Fibroblast of lung (primary cell): Measurements from ENCODE around the gene NOC4L. TPM values are rescaled to one million over a fixed set of nuclear protein-coding genes. Genes with fewer than 3 reads are reported as not detected.

Experiments used
- DNase-seq, 2 donors: peaks; one replicate each; pipeline versions ENCODE4 v3.0.0 to v3.0.0-alpha.2; 2010; ENCODE audit warnings: low read depth in 2 of 2
- H2AFZ ChIP-seq: 2 replicates; pipeline ENCODE4 v1.5.1; 2012; ENCODE audit warnings: low read length, control low read depth, inconsistent platforms
- H3K27ac ChIP-seq: 2 replicates; pipeline ENCODE4 v1.5.1; 2011; ENCODE audit warnings: low read length, control low read depth; ENCODE audit not compliant: insufficient read depth
- H3K27me3 ChIP-seq: 2 replicates; pipeline ENCODE4 v1.5.1; 2011; ENCODE audit warnings: mild to moderate bottlenecking, low read length; ENCODE audit not compliant: control insufficient read depth, insufficient read depth
- H3K36me3 ChIP-seq: 2 replicates; pipeline ENCODE4 v1.5.1; 2011; ENCODE audit warnings: low read length; ENCODE audit not compliant: control insufficient read depth, insufficient read depth
- H3K4me1 ChIP-seq: 2 replicates; pipeline ENCODE4 v1.5.1; 2011; ENCODE audit warnings: low read length; ENCODE audit not compliant: control insufficient read depth, insufficient read depth; ENCODE audit errors: extremely low read depth
- H3K4me2 ChIP-seq: 2 replicates; pipeline ENCODE4 v1.5.1; 2011; ENCODE audit warnings: low read length, control low read depth; ENCODE audit not compliant: insufficient read depth; ENCODE audit errors: extremely low read depth
- H3K4me3 ChIP-seq, 4 experiments: fragments of 200-600 bp in 1 of 4; sonication (generic) in 1 of 4; replicated peaks in 1 of 4; 2 replicates each; pipeline ENCODE4 v1.5.1; 2011 to 2016; ENCODE audit warnings: low read length in 4 of 4, low read depth in 3 of 4, mild to moderate bottlenecking in 3 of 4, control low read depth in 2 of 4, inconsistent platforms in 1 of 4, mixed read lengths in 1 of 4; ENCODE audit not compliant: insufficient read depth in 1 of 4; ENCODE audit errors: control extremely low read depth in 1 of 4
- H3K79me2 ChIP-seq: 2 replicates; pipeline ENCODE4 v1.5.1; 2012; ENCODE audit warnings: mild to moderate bottlenecking, low read length, inconsistent platforms; ENCODE audit not compliant: control insufficient read depth, insufficient read depth
- H3K9ac ChIP-seq: 2 replicates; pipeline ENCODE4 v1.5.1; 2011; ENCODE audit warnings: mild to moderate bottlenecking, low read length, control low read depth; ENCODE audit not compliant: insufficient read depth
- H3K9me3 ChIP-seq: 2 replicates; pipeline ENCODE4 v1.5.1; 2012; ENCODE audit warnings: low read depth, low read length; ENCODE audit not compliant: control insufficient read depth, insufficient read depth
- H4K20me1 ChIP-seq: 2 replicates; pipeline ENCODE4 v1.5.1; 2011; ENCODE audit warnings: low read length; ENCODE audit not compliant: control insufficient read depth, insufficient read depth; ENCODE audit errors: extremely low read depth
- EZH2 ChIP-seq: IDR thresholded peaks from 2 replicates; pipeline ENCODE4 v1.5.1; 2012; ENCODE audit warnings: low read length, control low read depth, mild to moderate bottlenecking; ENCODE audit errors: missing control alignments
- polyA plus RNA-seq, 2 donors: library from polyadenylated mRNA; depleted of rRNA in 1 of 2; stranded (reverse) in 1 of 2; unstranded in 1 of 2; fragments of >200 nt; gene quantifications; 2 replicates each; pipeline ENCODE4 v1.2.1, GENCODE V29; 2011 to 2012; ENCODE audit warnings: missing spikeins in 1 of 2
- total RNA-seq: library from RNA; depleted of rRNA; stranded (reverse); fragments of >200 nt; gene quantifications from 2 replicates; pipeline ENCODE4 v1.2.1, GENCODE V29; 2014
- TF ChIP-seq, protein P1 (sequence below), 2 donors: IDR thresholded peaks in 1 of 2; conservative IDR thresholded peaks in 1 of 2; 1 replicate in 1 of 2; 2 replicates in 1 of 2; pipeline ENCODE4 v1.5.1; 2011 to 2012; ENCODE audit warnings: low read length in 2 of 2, control low read depth in 1 of 2, inconsistent platforms in 1 of 2, low read depth in 1 of 2, mild to moderate bottlenecking in 1 of 2

Gene NOC4L
- total and polyA plus RNA-seq, 2 donors (not counting 1 experiment from before 2014, with no cell fraction given): 3.0 to 6.8 TPM

DNA sequence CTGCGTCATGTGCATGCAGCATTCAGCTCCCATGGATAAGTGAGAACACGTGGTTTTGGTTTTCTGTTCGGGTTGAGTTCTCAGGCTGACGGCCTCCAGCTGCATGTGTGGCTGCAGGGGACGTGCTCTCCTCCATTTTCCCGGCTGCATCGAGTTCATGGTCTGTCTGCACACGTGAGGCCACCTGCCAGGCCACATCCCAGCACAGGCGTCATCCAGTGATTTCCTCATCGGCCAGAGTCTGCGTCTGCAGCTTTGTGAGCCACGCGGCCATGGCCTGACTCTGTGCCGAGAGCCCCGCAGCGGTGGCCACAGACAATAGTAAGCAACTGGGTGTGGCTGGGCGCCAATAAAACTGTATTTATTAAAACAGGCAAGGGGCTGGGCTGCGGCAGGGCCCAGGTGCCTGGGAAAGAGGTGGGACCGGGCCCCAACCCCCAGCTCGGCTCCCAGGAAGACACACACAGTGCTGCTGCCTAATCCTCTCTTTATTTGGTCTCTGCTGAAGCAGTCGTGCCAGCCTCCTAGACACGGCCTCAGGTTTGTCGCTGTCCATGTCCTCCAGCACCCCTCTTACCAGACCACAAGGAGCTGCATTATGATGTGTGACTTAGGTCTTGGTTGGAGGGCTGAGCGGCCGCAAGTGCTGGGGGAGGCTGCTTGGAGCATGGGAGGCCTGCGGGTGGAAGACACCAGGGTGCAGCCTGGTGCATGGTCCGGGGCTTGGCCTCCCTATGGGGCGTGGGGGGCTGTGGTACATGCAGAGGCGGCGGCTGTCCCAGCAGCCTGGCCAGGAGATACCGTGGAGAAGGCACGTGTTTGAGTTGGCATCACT lies 52.0 kb downstream of the NOC4L start:
- Histone ChIP-seq H3K4me2 (no peak overlapping the region), H3K9ac (no peak overlapping the region), H3K27me3 (no peaks in the 10 kb centered on the region), H4K20me1 (no peaks in the 10 kb centered on the region), H3K4me3 (no peak overlapping the region), H2AFZ (no peak overlapping the region), H3K79me2 (no peaks in the 10 kb centered on the region), H3K36me3 (no peaks in the 10 kb centered on the region), H3K4me1 (no peaks in the 10 kb centered on the region), H3K27ac (no peak overlapping the region), H3K9me3 (no peaks in the 10 kb centered on the region)
- TF ChIP-seq, protein P1, sequence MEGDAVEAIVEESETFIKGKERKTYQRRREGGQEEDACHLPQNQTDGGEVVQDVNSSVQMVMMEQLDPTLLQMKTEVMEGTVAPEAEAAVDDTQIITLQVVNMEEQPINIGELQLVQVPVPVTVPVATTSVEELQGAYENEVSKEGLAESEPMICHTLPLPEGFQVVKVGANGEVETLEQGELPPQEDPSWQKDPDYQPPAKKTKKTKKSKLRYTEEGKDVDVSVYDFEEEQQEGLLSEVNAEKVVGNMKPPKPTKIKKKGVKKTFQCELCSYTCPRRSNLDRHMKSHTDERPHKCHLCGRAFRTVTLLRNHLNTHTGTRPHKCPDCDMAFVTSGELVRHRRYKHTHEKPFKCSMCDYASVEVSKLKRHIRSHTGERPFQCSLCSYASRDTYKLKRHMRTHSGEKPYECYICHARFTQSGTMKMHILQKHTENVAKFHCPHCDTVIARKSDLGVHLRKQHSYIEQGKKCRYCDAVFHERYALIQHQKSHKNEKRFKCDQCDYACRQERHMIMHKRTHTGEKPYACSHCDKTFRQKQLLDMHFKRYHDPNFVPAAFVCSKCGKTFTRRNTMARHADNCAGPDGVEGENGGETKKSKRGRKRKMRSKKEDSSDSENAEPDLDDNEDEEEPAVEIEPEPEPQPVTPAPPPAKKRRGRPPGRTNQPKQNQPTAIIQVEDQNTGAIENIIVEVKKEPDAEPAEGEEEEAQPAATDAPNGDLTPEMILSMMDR (conservative IDR thresholded peaks at IDR 0.05 in 1 of 2, IDR thresholded peaks at IDR 0.05 in 1 of 2; ENCODE audit: low read depth in 1 of 2, low read length in 2 of 2): no peak
- no peak for TF ChIP-seq EZH2
- no peak for DNase-seq

DNA sequence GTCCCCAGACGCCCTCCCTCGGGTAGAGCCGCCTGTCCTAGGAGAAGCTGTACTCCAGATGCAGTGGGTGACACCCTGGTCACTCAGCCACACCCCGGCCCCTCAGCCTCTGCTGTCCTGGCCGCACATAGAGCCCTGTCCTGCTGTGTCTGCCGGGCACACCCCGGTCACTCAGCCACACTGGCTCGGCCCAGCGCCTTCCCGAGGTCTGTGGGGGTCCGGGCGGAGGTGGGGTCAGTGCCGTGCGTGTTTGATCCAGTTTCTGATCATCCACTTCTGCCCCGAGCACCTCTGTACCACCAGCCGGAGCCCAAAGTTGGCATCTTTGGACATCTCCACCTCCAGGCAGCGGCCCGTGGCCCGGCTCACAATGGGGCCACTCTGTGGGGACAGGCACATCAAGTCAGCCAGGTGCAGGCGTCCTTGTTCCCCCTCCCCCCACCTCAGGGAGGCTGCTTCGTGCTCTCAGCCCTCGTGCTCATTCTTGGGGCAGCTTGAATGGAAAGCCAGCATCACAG lies 52.7 kb downstream of the NOC4L start:
- Histone ChIP-seq H2AFZ (no peak overlapping the region), H3K27me3 (no peaks in the 10 kb centered on the region), H3K9ac (no peak overlapping the region), H3K4me2 (no peak overlapping the region), H3K4me1 (no peaks in the 10 kb centered on the region), H3K27ac (no peak overlapping the region), H3K79me2 (no peaks in the 10 kb centered on the region), H3K36me3 (no peaks in the 10 kb centered on the region), H4K20me1 (no peaks in the 10 kb centered on the region), H3K9me3 (no peaks in the 10 kb centered on the region), H3K4me3 (no peak overlapping the region)
- TF ChIP-seq EZH2: no peak
- TF ChIP-seq, protein P1 (conservative IDR thresholded peaks at IDR 0.05 in 1 of 2, IDR thresholded peaks at IDR 0.05 in 1 of 2; ENCODE audit: low read depth in 1 of 2, low read length in 2 of 2): no peak
- no peak for DNase-seq

DNA sequence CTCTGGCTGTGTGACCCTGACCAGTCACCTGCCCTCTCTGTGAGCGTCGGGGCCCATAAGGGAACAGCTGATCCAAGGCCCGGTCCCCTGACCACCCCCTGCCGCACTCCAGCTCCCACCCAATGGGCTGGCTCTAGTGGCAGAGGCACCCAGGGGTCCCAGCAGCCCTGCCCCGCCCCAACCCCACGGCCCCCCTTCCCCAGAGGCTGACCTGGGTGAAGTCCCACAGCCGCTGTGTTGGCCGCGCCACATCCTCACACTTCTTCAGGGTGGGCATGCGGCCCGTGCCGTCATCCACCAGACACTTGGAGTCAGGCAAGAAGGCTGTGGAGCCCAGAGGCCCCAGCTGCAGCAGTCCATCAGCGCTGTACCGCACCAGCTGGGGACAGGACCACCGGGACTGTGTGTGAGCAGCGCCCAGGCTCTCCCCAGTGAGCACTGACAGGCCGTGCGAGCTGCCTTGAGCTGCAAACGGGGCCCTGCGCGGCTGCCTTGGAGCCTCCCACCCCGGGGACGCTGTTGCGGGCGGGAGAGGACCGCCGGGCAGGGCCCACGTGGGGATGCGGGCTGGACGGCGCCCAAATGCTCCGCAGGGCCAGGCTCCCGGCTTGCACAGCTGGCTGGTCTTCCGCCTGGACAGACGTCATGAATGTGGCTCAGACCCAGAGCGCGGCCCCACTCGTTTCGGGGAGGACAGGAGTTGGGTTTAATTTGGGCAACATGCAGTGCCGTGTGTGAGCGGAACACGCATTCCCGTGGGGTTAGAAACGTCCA lies 53.5 kb downstream of the NOC4L start:
- Histone ChIP-seq H2AFZ (no peak overlapping the region), H3K27ac (no peak overlapping the region), H3K79me2 (no peaks in the 10 kb centered on the region), H3K36me3 (no peaks in the 10 kb centered on the region), H3K9ac (no peak overlapping the region), H3K27me3 (no peaks in the 10 kb centered on the region), H4K20me1 (no peaks in the 10 kb centered on the region), H3K4me3 (no peak overlapping the region), H3K4me1 (no peaks in the 10 kb centered on the region), H3K9me3 (no peaks in the 10 kb centered on the region), H3K4me2 (no peak overlapping the region)
- peak in 1 of 2 donors; percentile 28 for DNase-seq
- TF ChIP-seq, protein P1 (conservative IDR thresholded peaks at IDR 0.05 in 1 of 2, IDR thresholded peaks at IDR 0.05 in 1 of 2; ENCODE audit: low read depth in 1 of 2, low read length in 2 of 2): no peak
- no peak for TF ChIP-seq EZH2
